Measurements from ENCODE around the gene TADA1.

TADA1 gene

GRCh38 chr1:166875734-166876539 is at the start of gene TADA1:
TSS of gene TADA1 (minus strand) at chr1:166876264. CDS start at chr1:166876233, 31 bp downstream.
- DNase-seq (ENCODE audit: low read depth) = peak; percentile 98

GRCh38 chr1:166924823-166925541 is 48.9 kb upstream of the TADA1 start:
- DNase-seq (ENCODE audit: low read depth) = no peak

DNA sequence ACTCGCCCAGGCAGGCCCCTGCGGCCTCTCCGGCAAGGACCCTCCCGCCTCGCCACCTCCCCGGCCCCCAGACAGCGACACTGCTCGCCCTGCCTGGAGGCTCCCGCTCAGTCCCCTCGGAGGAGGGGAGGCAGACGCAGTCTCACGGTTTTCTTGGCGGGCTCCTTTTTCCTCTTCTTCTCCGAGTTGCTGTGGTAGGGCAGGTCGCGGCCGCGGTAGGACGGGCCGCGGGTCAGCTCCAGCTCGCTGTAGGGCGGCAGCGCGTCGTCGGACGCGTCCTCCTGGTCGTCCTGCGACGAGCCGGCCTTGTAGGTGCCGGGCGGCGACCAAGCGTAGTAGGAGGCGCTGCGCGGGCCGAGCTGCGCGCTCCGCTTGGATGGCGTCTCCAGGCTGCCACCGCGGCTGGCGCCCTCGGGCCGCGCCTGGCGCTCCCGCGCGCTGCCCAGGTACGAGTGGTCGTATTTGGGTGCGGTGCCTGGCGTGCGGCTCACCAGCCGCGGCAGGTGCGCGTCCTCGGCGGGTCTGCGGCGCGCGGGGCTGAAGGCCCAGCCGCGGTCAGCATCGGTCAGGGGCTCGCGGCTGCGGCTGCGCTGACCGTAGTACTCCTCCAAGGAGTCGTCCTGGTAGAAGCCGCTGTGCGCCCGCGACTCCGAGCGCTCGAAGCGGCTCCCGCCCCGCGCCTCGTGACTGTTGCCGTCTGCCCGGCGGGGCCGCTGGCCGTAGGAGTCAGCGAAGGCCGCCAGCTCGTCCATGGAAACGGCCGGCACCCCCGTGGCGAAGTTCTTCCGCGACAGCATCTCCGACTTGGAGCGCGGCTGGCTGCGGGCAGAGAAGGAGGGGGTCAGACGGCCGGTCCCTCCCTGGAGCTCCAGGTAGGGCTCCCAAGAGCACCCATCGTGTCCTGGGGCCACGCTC is 44.8 kb upstream of the TADA1 start:
- no peak for DNase-seq (ENCODE audit: low read depth)

GRCh38 chr1:166918956-166919316 is 42.9 kb upstream of the TADA1 start:
- no peak for DNase-seq (ENCODE audit: low read depth)

GRCh38 chr1:166918088-166918955 is 42.3 kb upstream of the TADA1 start:
- DNase-seq (ENCODE audit: low read depth) = no peak

- DNase-seq (ENCODE audit: low read depth) = no peak
These were observed 39.9 kb upstream of the TADA1 start for GRCh38 chr1:166915941-166916340.

DNA sequence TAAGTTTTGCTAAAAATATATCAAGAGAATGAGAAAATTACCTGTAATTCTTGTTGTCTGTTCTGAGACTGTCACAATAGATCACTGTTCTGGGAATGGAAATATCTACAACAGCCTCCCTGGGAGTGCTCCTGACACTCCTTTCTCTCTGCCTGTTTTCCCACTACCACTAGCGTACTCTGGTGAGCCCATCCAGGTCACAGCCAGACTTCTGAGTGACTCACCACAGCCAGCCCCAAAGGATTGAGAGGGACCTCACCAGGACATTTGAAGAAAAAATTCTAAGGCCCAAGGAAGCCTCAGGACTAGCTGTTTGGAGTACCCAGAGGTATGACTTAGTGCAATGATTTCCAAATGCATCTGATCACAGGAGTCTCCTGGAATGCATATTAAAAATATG is 39.0 kb upstream of the TADA1 start:
- no peak for DNase-seq (ENCODE audit: low read depth)

GRCh38 chr1:166914111-166914510 is 38.0 kb upstream of the TADA1 start:
- DNase-seq (ENCODE audit: low read depth) = no peak

DNA sequence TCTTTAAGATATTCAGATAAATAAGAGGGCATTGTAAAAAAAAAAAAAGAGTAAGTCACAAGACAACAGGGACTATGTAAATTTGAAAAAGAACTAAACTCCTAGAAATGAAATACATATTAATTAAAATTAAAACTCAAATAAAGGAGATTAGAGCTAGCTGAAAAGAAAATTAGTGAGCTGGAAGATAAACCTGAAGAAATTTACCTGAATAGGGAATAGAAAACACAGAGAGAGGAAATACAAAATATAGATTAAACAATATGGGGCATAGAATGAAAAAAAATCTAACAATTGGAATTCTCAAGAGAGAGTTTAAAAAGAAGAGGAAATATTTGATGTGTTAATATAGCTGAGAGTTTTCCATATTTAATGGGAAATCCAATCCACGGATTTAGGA is 35.6 kb upstream of the TADA1 start:
- no peak for DNase-seq (ENCODE audit: low read depth)

- DNase-seq (ENCODE audit: low read depth) = peak; percentile 55
These were observed 34.4 kb upstream of the TADA1 start for GRCh38 chr1:166910396-166910994.

GRCh38 chr1:166908942-166909341 is 32.9 kb upstream of the TADA1 start:
- no peak for DNase-seq (ENCODE audit: low read depth)

DNA sequence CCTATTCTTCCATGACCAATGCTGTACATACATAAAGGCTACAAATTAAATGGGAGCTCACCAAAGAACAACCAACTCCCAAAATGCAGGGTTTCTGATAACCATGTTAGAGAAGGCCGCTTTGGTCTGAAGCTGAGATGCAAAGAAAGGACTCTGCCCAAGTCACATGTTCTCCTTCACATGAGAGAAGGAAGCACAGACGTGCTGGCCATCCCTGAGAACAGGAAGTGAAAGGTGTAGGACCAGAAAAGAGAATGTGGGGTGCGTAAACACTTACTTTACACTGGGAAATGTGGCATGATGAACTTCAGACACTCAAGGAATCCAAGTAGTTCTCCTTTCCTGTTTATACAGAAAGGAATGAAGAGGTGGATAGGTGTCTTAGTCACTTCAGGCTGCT is 31.7 kb upstream of the TADA1 start:
- no peak for DNase-seq (ENCODE audit: low read depth)

GRCh38 chr1:166907051-166907450 is 31.0 kb upstream of the TADA1 start:
- no peak for DNase-seq (ENCODE audit: low read depth)

DNA sequence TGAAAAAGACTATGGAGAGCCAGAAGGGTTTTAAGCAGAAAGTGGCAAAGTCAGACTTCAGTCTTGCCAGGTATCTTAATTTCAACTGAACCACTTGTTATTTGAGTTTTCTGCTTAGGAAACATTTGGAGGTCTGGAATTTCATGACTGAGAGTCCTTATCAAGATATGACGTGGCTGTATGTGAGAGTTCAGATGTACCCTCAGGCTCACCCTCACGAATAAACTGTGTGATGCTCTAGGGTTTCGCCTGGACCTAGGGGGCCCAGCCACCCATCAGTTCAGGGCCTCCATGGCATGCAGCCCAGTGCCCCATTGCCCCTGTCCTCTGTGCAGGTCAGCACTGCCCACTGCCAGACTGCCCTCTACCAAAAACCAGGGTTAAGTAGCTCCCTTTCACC is 30.6 kb upstream of the TADA1 start:
- DNase-seq (ENCODE audit: low read depth) = no peak

- DNase-seq (ENCODE audit: low read depth) = no peak
These were observed 29.8 kb upstream of the TADA1 start for GRCh38 chr1:166905900-166906299.

- no peak for DNase-seq (ENCODE audit: low read depth)
These were observed 29.1 kb upstream of the TADA1 start for GRCh38 chr1:166905136-166905535.

GRCh38 chr1:166903232-166903631 is 27.2 kb upstream of the TADA1 start:
- DNase-seq (ENCODE audit: low read depth) = no peak

GRCh38 chr1:166902279-166902678 is 26.2 kb upstream of the TADA1 start:
- DNase-seq (ENCODE audit: low read depth) = no peak

DNA sequence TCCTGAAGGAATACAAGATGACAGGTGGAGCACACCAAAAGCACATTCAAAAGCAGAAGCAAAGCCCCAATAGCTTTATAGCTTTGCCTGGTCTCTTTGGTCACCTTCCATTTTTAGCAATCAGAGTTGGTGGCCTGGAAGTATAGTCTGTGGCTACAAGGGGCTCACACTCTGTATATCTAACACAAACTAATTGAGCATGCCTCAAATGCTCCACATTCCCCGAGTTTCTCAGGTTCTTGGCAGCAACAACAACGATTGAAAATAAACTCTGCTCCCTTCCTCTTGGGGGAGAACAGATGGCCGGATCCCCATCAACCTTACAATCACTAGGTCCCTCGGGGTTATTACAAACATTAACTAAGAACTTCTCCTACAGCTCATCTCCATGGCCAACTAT is 24.9 kb upstream of the TADA1 start:
- DNase-seq (ENCODE audit: low read depth) = no peak

GRCh38 chr1:166899769-166900168 is 23.7 kb upstream of the TADA1 start:
- no peak for DNase-seq (ENCODE audit: low read depth)

GRCh38 chr1:166895766-166896165 is 19.7 kb upstream of the TADA1 start:
- no peak for DNase-seq (ENCODE audit: low read depth)
